Renal pelvis (tissue), 4 donors: ENCODE results near the gene GARIN5B. TPM values are rescaled to one million over a fixed set of nuclear protein-coding genes. Genes with fewer than 3 reads are reported as not detected.
"Not testable (repeated sequence)": the region's sequence is repeated elsewhere in the genome, so short reads cannot be mapped to it uniquely, and the experiment has no call there.

Experiments used
- DNase-seq: peaks from one replicate; pipeline ENCODE4 v3.0.0-alpha.2; 2013
- polyA plus RNA-seq, 3 donors: library from polyadenylated mRNA; unstranded; fragments of 120-200 nt; gene quantifications; one replicate each; pipeline ENCODE4 v1.2.1, GENCODE V29; 2013; ENCODE audit not compliant: insufficient read length in 3 of 3

GARIN5B gene
- polyA plus RNA-seq, 3 donors: 0.13 to 0.31 (median 0.14) TPM

DNA sequence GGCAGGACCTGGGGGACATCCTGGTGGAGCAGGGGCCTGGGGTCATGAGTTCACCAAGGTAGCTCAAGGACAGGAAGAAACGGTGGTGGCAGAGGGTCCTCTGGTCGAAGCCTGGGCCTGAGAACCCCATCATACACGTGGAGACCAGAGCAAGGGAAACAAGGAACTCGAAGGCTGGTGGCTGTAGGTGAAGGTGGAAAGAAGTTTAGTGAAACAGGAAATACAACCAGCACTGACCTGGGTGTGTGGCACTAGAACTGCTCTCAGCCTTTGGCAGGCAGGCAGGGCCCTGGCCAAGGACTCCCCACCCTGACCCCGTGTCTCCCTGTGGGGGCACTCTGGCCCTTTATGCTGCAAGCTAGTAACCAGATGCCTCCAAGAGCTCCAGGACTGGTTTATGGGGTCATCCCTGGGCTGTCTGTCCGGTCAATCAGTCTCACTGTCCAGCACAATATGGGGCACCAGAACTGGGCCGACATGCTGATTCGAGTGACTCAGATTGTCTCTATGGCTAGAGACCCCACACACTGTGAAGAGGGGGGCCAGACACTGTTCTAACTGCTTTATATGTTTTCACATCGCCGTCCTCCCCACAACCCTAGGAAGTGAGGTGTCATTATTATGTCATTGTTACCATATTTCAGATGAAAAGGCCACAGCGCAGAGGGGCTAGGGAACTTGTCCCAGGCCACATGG, 12.3 kb downstream of the GARIN5B start:
- DNase-seq: no peak

DNA sequence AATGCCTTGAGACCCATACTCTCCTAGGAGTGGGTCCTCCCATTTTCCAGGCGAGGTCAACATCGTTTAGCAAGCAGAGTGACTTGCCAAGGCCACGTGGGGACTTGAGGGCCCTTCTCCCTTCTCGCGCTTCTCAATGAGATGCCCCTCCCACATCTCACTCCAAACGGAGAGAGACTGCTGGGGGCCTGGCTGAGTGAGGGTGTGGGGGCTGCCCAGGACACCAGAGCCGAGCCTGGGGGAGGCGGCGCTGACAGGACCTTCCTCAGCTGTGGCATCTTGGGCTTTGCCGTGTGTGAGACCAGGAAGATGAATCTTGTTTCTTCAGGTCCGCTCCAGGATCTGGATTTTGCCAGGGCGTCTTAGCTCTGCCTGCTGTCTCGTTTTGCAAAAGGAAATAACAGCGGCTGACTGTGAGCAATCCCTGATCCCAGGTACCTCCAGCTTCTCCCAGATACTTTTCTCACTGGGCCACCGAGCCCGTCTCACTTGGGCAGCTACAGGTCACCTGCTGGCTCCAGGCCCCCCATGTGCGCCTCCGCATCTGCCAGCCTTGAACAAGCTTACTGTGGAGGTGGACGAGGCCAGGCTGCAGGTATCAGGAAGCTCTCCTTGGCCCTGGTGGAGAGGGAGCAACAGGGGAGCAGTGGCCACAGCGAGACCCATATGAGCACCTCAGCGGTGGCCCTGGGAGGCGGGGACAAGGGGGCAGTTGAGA, 14.6 kb downstream of the GARIN5B start:
- no peak for DNase-seq

DNA sequence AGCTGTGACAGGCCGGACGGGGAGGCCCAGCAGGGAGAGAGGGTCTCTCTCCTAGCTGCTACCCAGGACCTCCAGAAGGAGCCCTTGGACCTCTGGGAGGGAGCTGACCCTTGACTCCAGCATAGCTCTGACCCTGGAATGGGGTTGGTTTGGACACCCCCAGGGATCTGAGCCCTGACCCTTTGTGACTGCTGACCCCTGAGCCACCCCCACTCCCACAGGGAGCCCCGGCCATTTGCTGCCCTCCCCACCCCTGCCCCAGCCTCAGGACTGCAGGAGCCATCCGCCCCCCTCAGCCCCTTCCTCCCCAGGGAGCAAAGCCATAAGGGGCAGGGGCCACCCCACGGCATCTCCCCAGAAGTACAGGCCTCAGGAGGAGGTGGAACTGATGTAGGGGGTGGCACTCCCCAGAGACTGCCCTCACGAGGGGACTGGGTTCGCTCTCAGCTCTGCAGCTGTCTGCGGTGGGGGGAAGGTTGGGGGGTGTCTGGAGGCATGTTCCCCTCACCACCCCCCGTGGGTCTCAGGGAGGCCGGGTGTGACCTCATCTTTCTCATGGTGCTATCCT, 15.5 kb downstream of the GARIN5B start:
- DNase-seq: no peak

DNA sequence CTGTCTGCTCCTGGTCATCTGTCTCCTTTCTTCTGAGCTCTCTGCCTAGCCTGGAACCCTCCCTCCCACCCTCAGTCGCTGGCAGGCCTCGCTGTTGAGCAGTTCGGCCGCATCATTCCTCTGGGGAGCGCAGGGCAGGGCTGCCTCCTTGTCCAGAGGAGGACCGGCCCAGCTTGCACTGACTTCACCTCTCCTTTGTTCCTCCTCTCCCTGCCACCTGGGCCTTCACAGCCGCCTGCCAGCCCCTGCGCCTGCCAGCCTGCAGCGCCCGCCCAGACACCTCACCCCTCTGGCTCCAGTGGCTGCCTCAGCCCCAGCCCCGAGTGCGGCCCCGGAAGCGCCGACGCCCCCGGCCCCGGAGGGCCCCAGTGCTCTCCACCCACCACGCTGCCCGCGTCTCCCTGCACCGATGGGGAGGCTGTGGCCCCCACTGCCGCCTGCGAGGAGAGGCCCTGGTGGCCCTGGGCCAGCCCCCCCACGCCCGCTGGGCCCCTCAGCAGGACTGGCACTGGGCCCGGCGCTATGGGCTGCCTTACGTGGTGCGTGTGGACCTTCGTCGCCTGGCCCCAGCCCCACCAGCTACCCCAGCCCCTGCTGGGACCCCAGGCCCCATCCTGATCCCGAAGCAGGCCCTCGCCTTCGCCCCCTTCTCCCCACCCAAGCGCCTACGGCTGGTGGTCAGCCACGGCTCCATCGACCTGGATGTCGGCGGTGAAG, 16.2 kb downstream of the GARIN5B start:
- DNase-seq: no peak

DNA sequence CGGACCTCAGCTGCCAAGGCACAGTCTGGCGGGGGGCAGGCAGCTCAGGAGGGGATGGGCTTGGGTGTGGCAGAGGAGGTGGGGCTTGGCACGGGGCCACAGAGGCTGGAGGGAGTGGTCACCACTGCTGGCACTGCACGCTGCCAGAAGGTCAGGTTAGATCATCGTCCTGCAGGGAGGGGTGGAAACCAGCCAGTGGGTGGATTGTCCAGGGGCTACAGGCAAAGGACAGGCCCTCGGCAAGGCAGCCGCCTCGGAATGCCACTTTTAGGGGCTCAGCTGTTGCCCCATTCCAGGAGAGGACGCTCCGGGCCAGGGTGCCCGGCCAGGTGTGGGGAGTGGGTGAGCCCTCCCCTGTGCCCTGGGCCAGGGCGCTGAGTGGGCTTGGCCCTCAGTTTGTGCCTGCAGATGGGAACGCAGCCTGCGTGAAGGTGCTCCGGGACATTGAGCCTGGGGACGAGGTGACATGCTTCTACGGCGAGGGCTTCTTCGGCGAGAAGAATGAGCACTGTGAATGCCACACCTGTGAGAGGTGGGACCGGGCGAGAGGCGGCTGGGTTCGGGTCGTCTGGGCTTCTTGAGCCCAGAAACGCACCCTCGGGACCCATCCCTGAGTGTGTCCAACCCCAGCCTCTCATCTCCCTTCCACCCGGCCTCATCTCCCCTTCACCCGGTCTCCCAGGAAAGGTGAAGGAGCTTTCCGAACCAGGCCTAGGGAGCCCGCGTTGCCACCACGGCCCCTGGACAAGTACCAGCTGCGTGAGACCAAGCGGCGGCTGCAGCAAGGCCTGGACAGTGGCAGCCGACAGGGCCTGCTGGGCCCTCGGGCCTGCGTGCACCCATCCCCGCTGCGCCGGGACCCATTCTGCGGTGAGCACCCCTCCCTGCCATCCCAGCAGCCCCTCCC, 17.0 kb downstream of the GARIN5B start:
- DNase-seq: no peak

DNA sequence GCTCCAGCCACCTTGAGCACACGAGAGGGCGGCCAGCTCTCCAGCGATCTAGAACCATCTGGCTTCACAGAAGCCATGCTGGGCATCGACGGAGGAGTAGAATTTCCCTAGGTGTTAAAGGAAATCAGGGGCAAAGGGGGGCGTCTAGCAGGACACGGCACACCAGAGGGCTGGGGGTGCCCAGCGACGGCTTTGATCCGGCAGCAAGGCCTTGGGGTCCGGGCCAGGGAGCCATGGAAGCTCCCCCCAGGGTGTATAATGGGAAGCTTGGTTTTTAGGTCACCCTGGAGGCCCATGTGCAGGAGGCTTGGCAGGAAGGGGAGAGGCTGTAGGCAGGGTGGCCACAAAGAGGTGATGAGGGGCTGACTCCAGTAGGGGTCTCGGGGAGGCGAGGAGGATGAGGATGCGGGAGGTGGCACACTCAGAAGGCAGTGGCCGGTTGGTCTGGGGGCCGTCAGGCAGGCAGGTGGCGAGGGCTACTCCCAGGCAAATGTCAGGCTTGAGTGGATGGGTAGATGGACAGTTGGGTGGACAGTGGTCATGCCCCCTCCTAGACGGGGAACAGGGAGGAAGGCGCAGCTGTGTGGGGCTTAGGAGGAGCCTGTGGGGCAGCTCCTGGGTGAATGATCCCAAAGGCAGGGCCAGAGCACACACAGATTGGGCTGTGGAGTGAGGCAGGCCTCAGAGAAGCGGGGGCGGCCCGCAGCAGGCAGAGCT, 17.8 kb downstream of the GARIN5B start:
- no peak for DNase-seq

DNA sequence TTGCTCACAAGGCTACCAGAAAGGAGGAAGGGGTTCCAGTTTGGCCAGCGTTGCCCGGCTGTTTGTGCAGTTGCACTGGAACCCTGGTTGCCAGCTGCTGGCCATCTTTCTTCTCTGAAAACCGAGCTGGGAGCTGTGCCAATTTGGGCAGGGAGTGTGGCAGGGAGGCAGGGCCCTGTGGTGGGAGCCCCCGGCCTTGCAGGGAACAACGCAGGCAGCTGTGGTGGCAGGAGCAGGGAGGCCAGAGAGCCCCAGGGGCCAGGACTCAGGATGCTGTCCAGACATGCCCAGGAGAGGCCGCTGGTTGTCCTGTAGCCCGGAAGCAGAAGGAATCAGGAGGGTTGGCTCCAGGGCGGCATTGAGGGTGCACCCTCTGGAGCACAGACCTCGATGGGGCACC, 18.6 kb downstream of the GARIN5B start:
- no peak for DNase-seq

DNA sequence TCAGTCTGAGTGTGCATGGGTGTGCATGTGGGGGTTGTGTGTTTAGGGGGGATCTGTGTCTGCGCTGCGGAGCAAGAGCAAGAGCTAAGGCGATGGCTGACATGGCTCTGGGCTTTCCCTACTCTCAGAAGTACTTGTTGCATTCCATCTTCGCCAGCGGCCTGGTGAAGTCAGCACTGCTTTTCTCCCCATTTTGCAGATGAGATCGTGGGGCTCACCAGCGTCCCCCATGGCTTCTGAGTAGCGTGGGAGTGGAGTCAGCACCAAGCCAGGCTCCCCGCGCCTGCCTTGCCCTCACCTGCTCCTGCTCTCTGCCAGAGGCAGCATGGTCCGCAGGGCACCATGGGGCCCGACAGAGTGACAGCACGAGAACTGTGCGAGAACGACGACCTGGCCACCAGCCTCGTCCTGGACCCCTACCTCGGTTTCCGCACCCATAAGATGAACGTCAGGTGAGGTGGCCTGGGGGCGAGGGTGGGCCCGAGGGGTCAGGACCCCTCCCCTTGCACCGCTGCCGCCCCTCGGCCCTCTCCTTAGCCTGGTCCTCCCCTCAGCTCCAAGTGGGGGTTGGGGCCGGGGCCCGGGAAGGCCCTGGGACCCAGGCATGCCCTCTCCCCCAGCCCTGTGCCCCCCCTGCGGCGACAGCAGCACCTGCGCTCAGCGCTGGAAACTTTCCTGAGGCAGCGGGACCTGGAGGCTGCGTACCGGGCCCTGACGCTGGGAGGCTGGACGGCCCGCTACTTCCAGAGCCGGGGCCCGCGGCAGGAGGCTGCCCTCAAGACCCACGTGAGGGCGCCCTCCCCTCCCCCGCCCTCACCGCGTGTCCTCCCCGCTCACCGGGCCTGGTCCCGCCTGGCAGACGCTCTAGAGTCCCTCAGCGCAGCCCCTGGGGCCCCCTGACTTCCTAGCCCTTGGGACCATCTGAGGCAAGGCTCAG, 21.2 kb downstream of the GARIN5B start:
- no peak for DNase-seq

DNA sequence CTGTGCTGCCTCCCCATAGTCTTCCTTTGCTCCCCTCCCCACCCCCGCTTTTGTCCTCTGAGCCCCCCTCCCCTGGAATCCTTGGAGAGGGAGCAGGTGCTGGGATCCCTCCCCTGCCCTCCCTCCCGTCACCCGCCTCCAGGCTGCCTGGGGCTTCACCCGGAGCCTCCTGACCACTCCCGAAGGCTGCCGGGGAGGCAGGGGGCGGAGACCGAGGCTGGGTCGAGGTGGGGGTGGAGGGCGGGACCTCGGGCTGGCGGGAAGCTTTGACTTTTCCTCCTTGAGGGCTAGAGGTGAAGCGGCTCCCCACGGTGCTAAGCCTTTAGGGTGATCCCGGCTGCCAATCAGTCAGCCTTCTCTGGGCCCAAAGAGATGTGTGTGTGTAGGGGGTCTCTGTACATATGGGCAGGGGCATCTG, 21.9 kb downstream of the GARIN5B start:
- DNase-seq: peak; percentile 65

DNA sequence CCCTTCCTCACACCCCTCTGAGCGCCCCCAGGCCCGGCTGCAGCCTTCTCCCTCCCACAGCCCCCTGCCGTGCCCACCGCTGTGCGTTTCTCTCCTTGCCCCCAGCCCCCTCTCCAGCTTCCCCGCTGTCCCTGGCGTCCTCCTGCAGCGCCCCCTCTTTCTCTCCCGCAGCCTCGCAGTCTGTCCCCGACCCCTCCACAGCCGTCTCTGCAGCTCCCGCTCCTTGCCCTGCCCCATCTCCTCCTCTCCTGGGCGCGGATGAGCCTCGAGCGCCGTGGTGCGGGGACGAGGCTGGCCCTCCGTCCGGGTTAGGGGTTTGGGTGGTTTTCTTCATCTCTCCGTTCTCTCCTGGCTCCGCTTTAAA, 22.3 kb downstream of the GARIN5B start:
- no peak for DNase-seq

DNA sequence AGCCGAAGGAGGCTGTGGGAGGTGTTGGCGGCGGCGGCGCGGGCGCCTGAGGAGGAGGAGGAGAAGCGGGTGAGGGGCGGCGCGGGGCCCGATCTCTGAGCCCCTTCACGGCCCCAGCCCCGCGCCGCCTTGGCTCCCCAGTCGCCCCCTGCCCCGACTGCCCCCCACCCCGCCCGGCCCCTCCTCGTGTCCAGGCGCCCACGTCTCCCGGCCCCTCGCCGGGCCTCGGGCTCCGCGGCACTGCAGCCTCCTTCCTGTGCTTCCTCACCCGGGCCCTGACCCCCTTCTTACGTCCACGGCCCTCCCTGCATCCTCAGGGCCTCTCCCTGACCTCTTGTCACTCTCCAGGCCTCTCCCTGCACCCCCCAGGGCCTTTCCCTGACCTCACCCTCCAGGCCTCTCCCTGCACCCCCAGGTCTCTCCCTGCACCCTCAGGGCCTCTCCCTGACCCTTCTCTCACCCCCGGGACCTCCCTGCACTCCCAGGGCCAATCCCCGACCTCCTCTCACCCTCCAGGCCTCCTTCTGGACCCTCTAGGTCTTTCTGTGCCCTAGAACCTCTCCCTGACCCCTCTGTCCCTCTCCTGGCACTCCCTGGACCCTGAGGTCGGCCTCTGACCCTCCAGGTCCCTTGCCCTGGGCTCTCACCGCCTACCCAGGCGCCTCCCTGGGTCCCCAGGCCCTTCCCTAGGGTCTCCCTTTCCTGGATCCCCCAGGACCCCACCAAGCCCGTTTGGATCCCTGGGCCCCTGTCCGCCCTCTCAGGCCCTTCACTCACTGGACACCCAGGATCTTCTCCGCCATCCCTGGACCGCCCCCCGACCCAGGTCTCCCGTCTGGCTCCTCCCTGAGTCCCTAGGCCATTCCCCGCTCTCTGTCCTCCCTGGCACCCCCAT, 22.9 kb downstream of the GARIN5B start:
- no peak for DNase-seq

DNA sequence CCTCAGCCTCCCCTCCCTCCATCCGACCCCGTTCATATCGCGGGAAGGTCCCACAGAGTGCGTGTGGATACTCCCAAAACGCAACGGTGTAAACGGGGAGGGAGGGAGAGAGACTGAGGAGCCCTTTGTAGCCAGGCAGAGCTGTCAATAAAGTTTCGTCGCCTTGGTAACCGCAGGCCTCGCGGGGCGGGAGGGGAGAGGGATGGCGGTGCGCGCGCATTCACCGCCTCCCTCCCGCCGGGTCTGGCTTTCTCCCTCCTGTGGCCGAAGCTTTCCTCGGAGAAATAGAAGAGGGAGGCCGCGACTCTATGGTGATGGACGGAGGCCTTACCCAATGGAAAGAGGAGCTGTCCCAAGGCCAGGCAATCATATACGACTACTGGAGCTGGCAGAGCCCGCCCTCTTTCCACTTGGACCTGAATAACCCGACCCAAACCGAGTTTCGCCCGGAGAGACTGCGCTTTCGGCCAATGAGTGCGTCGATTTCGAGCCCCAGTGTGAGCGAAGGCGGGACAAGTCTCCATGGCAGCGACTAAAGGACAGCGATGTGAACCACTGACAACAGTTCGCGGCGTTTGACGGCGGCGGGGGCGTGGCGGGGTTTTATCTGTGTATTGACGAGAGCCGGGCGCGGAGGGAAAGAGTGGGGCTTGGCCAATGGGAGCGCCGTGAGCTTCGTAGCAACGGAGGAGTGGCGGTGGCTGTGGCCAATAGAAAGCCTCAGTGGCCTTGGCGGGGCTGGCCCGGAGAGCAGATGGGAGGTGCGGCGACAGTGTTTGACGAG, 23.8 kb downstream of the GARIN5B start, which contains the start of gene KMT5C:
KMT5C (plus strand) TSS at position 772 of the 784 bp plus-strand sequence. CDS start 2,061 bp downstream, outside the sequence.
- DNase-seq: peak; percentile 100

DNA sequence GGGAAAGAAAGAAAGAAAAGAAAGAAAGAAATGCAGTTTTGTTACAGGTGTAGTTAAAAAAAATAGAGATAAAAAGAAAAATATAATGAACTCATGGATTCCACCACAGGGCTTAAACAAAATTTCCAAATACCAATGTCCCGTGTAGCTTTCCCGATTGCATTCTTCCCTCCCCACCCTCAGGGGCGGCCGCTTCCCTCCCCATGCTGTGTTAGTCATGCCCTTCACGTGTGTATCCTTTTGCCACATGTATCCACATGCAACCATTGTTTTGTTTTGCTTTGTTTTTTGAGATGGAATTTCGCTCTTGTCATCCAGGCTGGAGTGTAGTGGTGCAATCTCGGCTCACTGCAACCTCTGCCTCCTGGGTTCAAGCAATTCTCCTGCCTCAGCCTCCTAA, 27.0 kb downstream of the GARIN5B start:
- DNase-seq: no peak

DNA sequence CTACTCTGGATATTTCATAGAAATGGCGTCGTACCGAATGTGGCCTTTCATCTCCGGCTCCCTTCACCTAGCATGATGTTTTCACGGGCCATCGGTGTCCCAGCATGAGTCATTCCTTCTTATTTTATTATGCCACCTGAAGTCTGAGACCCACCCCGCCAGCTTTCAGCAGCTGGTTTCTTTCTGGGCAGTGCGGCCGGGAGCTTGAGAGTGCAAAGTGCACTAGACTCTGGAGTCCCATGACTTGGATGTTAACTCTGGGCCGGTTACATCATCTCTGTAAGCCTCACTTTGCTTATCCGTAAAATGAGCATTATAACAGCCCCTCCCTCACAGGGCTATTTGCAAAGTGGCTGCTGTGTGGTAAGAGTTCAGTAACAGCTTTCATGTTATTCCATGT, 29.2 kb downstream of the GARIN5B start:
- DNase-seq: no peak

DNA sequence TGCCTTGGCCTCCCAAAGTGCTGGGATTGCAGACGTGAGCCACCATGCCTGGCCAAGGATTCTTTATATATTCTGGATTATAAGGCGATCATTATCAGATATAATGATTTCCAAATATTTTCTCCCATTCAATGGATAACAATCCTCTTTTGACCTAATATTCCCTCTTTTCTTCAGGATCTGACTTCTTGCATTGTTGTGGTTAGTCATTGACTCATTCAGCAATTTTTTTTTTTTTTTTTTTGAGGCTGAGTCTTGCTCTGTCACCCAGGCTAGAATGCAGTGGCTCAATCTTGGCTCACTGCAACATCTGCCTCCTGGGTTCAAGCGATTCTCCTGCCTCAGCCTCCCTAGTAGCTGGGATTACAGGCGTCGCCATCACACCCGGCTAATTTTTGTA, 33.3 kb downstream of the GARIN5B start:
- DNase-seq: not testable (repeated sequence)

DNA sequence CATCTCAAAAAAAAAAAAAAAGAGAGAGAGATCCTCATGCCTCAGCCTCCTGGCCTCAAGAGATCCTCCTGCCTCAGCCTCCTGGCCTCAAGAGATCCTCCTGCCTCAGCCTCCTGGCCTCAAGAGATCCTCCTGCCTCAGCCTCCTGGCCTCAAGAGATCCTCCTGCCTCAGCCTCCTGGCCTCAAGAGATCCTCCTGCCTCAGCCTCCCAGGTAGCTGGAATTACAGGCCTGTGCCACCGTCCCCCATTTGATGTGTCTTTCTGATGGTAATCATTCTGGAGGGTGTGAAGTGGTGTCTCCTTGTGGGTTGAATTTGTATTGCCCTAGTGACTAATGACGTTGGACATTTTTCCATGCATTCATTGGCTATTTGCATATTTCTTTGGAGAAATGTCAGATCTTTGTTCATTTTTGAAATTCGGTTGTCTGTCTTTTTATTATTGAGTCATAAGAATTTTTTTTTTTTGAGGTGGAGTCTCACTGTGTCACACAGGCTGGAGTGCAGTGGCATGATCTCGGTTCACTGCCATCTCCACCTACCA, 34.2 kb downstream of the GARIN5B start:
- not testable (repeated sequence) for DNase-seq

DNA sequence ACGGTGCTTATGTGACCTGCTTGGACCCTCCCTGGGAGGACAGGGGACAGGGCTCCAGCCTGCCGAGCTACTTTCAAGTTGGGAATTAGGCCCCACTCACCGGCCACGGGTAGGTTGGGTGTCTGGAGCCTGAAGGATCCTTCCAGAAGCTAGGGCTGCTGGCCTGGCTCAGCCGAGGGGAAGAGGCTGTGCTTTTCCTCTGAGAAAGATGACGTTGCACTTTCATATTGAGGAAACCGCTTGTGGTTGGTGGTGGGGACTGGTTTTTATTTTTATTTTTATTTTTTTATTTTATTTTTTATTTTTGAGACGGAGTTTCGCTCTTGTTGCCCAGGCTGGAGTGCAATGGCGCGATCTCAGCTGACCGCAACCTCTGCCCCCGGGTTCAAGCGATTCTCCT, 37.9 kb downstream of the GARIN5B start, which contains the start of gene TMEM150B:
TMEM150B (minus strand) TSS at position 170 of the 400 bp plus-strand sequence. CDS start 4,305 bp downstream, outside the sequence.
- DNase-seq: no peak
